ENCODE results near the gene FLRT3. TPM values are rescaled to one million over a fixed set of nuclear protein-coding genes. Genes with fewer than 3 reads are reported as not detected.

The FLRT3 gene
- total RNA-seq, 4 donors from 2014 or later = 23.0 to 36.8 (median 25.9) TPM

DNA sequence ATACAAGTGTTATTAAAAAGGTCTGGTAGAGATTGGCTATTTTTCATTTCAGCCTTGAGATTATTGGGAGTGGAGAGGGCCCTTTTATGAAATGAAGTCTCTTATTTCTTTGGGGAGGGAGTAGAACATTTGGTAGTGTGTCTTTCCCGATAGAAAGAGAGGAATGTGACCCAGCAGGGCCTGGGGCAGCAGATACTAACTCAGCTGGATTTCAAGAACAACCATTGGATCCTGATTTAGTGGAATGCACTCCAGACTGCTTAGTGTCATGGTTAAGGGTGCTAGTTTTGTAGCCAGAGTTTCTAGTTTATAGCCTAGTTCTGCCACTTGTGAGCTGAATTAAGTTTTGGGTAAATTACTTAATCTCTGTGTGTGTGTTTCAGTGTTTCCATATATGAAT, 18.4 kb upstream of the FLRT3 start:
- intact Hi-C loops (cut with DNase I; ENCODE audit: low total_unique reads) = no loop called here
- H3K4me3 ChIP-seq (ENCODE audit: low read depth, poor library complexity, severe bottlenecking) = no peak overlapping the region
- 45 to 65% methylated on average over 1 of the region's 1 CpG for WGBS, 2 donors
- TF ChIP-seq POLR2A (IDR thresholded peaks at IDR 0.05) = no peak
- TF ChIP-seq, protein P1, sequence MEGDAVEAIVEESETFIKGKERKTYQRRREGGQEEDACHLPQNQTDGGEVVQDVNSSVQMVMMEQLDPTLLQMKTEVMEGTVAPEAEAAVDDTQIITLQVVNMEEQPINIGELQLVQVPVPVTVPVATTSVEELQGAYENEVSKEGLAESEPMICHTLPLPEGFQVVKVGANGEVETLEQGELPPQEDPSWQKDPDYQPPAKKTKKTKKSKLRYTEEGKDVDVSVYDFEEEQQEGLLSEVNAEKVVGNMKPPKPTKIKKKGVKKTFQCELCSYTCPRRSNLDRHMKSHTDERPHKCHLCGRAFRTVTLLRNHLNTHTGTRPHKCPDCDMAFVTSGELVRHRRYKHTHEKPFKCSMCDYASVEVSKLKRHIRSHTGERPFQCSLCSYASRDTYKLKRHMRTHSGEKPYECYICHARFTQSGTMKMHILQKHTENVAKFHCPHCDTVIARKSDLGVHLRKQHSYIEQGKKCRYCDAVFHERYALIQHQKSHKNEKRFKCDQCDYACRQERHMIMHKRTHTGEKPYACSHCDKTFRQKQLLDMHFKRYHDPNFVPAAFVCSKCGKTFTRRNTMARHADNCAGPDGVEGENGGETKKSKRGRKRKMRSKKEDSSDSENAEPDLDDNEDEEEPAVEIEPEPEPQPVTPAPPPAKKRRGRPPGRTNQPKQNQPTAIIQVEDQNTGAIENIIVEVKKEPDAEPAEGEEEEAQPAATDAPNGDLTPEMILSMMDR (IDR thresholded peaks at IDR 0.05) = no peak
- no peak for DNase-seq (ENCODE audit: low spot score in 2 of 2)

DNA sequence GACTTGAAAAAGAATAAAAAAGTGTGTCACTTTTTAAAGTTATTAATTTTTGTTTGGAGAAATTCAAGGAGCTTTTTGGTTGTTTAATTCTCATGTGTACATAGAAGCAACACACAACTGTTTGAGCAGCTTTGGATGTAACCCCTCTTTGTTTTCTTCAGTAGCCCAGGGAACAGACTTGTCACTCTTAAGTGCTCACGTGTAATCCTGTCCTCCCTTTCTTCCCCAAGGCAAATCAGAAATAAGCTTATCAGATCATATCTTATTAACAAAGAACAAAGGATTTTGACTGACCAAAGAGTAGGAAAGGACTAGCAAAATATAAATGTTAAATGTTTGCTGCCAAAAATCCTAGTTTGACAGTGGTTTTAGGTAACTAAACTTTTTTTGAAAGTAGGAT, 7.3 kb upstream of the FLRT3 start:
- H3K4me3 ChIP-seq (ENCODE audit: low read depth, poor library complexity, severe bottlenecking) = no peak overlapping the region
- WGBS, 2 donors = 44 to 45% methylated on average over 1 of the region's 1 CpG
- DNase-seq (ENCODE audit: low spot score in 2 of 2) = no peak
- intact Hi-C loops (cut with DNase I; ENCODE audit: low total_unique reads) = loop anchor here (2.0 kb wide), 1 partner anchor 26 kb away; no protein-coding TSS in a partner anchor
- TF ChIP-seq, protein P1 (IDR thresholded peaks at IDR 0.05) = no peak
- no peak for TF ChIP-seq POLR2A (IDR thresholded peaks at IDR 0.05)

DNA sequence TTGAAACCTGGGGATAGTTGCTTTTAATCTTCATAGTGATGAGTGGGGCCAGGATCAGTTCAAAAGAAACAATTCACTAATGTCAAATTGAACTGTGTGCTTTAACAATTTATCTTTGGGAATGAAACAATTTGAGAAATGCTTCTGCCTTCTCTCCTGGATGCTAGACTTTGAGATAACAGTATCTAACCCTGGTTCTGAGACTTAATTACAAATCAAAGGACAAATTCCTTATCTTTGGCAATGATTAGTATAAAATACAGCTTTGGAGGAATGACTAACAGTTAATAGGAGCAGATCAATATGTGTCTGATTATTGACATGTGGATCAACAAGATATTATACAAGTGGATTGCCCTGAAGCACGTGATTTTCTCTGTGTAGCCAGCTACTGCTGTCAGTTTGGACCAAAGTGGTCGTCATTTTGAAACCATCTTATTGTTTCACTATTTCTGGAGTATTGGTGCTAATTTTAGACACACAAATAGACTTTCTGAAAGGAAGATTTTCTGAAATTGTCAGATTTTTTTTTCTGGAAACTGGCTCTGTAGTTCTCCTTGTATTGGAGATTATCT, 6.2 kb upstream of the FLRT3 start:
- WGBS, 2 donors = 80 to 81% methylated on average over 2 of the region's 2 CpGs
- intact Hi-C loops (cut with DNase I; ENCODE audit: low total_unique reads) = loop anchor here (2.0 kb wide), 1 partner anchor 27 kb away; no protein-coding TSS in a partner anchor
- TF ChIP-seq, protein P1 (IDR thresholded peaks at IDR 0.05) = no peak
- TF ChIP-seq POLR2A (IDR thresholded peaks at IDR 0.05) = no peak
- no peak overlapping the region for H3K4me3 ChIP-seq (ENCODE audit: low read depth, poor library complexity, severe bottlenecking)
- no peak for DNase-seq (ENCODE audit: low spot score in 2 of 2)

DNA sequence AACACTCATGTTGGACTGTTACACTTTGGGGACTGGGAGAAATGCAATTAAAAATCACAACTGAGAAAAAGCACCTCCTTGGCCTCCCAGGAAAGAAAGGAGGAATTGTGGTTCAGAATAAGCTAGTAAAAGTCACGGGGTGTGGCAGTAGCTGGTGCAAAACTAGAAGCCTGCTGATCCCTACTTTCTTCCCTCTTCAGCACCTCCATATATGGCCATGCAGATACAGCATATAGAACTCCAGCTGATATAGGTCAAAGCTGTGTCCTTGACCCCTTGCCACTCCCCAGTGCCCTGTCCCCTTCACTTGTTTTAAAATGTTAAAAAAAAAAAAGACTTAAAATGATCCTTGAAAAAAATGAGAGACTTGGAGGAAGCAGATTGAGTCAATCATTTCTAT, 5.5 kb upstream of the FLRT3 start:
- TF ChIP-seq, protein P1 (IDR thresholded peaks at IDR 0.05) = no peak
- TF ChIP-seq POLR2A (IDR thresholded peaks at IDR 0.05) = no peak
- DNase-seq (ENCODE audit: low spot score in 2 of 2) = no peak
- WGBS, 2 donors = 75 to 77% methylated on average over 1 of the region's 1 CpG
- intact Hi-C loops (cut with DNase I; ENCODE audit: low total_unique reads) = no loop called here
- H3K4me3 ChIP-seq (ENCODE audit: low read depth, poor library complexity, severe bottlenecking) = no peak overlapping the region

DNA sequence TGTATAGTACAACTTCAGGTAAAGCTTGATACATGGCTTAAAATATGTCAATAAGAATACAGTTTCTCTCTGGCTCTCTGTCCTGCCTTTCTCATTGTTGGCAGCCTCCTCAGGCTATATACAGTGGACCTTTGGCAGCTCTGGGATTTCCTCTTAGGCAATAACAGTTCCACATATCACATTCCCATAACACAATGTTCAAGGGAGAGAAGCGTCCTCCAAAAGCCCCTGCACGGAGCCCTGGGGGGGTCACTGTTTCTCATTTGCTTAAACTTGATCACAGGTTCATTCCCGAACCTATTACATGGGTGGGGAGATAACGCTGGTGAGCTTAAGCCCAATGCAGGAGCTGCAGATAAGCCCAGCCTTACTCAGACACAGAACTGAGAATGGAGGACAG, 4.4 kb upstream of the FLRT3 start:
- no peak for DNase-seq (ENCODE audit: low spot score in 2 of 2)
- TF ChIP-seq, protein P1 (IDR thresholded peaks at IDR 0.05) = no peak
- no peak for TF ChIP-seq POLR2A (IDR thresholded peaks at IDR 0.05)
- intact Hi-C loops (cut with DNase I; ENCODE audit: low total_unique reads) = no loop called here
- 67 to 75% methylated on average over 4 of the region's 4 CpGs for WGBS, 2 donors
- no peak overlapping the region for H3K4me3 ChIP-seq (ENCODE audit: low read depth, poor library complexity, severe bottlenecking)

DNA sequence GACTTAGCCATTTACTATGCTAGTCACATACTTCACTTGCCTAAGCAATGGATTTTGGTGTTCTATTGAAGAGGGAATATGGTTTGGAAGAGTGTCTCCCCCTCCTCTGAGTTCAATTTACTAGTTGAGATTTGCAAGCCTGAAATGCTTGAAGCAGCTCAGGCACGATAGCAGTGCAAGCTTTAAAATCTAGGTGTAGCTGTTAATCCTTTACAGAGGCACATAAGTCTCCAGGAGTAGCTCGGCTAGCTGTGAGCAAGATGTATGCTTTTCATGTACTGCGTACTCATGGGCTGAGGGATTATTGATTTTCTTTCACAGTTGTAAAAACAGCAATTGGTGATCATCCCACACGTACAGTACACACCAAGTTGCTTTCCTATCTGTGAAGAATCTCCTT, 726 bp downstream of the FLRT3 start:
- no peak overlapping the region for H3K4me3 ChIP-seq (ENCODE audit: low read depth, poor library complexity, severe bottlenecking)
- 30 to 47% methylated on average over 4 of the region's 4 CpGs for WGBS, 2 donors
- TF ChIP-seq, protein P1 (IDR thresholded peaks at IDR 0.05) = no peak
- TF ChIP-seq POLR2A (IDR thresholded peaks at IDR 0.05) = no peak
- intact Hi-C loops (cut with DNase I; ENCODE audit: low total_unique reads) = no loop called here
- DNase-seq (ENCODE audit: low spot score in 2 of 2) = no peak
